HG03045 (cell line): ENCODE measurements around the gene MAML3.

Source experiments
- ATAC-seq: cut with Tn5 transposase; IDR thresholded peaks from one replicate; pipeline ENCODE4 v1.9.1; 2021; ENCODE audit warnings: mild to moderate bottlenecking, moderate library complexity; ENCODE audit not compliant: unreplicated experiment

Gene MAML3

DNA sequence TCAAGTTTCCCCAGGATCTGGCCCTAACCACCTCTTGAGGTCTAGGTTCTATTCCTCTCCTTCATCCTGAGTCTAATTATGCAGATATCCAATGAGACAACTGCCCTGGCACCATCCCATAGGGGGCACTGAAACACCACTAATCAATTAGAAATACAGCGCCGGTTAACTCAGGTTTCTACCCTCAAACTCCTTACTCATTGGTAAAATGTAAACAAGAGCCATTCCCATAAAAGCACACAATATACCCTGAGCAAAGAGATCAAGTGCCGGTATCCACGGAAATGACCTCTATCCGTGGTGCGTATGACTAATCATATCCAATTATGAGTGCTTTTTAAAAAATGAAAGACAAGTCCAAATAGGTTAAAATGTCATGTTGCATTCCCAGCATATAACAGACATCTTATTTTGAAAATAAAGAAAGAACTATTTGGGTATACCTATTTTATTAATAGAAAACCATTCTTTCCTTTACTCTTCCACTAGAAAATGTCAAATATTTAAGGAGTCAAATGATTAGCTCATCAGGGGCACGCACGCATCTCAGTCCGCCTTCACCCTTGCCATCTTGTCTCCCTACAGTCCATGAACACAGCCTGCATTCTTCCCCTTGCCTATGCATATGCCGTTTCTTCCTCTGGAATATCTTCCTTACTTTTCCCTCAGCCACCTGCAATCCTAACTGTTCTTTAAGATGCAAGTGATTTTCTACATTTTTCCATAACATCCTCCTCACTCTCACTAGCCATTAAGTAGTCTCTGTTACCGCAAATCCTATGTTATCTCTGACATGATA lies 141.1 kb downstream of the MAML3 start:
- ATAC-seq: no peak

GRCh38 chr4:140005699-140006098 lies 148.3 kb downstream of the MAML3 start:
- no peak for ATAC-seq

DNA sequence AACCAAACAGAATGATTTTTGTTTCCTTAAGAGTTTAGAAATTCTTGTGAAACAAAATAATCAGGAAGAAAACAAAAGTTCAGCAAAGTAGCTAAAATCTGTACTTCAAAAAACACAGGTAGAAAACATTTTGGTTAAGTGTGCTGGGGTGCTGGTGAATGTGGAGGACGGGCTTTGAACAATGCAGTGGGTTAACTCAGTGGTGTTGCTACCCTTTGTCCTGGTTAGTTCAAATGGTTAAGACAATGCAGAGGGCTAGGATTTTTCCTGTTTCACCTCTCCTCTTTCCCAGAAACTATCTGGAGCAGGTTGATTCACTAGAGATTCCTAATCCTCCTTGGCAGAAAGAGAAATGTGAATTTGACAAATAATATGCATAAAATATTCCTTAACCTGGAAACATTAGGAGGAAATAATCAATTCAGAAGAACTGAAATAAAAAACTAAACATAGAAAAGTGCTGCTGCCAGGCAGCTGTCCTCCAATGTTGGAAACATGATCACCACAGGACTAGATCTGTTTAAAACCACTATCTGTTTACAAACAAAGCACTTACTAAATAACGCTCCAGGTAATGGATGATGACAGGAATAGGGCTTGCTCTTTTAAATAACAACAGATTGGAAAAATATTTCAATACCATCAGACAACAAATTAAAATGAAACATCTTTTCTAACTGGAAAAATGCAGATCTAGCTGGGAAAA lies 148.9 kb downstream of the MAML3 start:
- no peak for ATAC-seq

DNA sequence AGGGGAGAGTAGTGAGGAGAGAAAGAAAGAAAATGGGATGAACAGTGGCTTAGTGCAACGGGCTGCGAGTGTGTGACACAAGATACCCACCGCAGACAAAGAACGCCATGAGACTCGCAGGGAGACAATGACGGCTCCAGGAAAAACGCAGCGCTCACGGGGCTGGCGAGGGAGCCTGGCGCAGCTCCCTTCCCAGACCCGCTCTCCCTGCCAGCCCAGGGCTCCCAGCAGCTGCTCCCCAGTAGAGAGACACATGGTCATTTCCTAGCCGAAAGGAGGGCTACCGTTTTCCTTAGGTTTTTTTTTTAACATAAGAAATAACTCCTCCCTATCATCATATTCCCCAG lies 149.5 kb downstream of the MAML3 start:
- ATAC-seq: no peak

GRCh38 chr4:140003876-140004548 lies 150.0 kb downstream of the MAML3 start:
- ATAC-seq: no peak

DNA sequence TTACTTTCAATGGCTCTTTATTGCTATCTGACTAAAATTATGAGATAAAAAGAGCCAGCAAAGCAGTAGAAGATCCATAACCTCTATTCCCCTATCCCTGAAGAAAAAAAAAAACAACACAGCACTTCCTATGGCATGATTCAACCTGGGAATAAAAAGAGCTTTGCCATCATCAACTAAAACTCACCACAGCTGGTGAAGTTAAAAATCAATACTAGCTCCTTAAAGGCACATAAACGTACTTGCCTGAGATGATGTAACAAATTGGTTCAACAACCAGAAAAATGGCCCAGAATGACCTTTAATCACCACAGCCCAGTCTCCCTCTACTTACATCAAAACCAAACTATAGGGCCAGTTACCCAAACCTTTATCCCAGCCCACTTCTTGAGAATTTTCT lies 153.8 kb downstream of the MAML3 start:
- ATAC-seq: no peak

- no peak for ATAC-seq
Measured at GRCh38 chr4:139988863-139989765, 164.9 kb downstream of the MAML3 start.

GRCh38 chr4:139987502-139987850 lies 166.5 kb downstream of the MAML3 start:
- ATAC-seq: no peak

- ATAC-seq: no peak
Measured at GRCh38 chr4:139986689-139987501, 167.1 kb downstream of the MAML3 start.

DNA sequence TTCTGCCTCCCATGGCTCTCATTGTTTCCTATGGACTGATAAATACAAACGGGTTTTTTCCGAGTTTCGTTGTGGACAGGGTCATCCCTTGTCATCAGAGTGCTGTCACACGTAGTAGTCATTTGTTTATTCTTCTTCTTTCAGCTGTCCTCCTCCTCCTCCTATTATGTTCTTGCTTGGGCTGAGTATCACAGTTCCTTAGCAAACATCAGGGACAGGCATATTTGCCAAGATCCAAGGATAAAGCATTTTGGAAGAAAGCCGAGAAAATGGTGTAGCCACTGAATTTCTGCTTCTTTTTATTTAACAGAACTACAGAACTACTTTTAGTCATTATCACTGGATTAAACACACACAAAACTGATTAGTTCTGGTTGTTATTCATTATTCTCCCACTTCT lies 167.9 kb downstream of the MAML3 start:
- ATAC-seq: no peak

DNA sequence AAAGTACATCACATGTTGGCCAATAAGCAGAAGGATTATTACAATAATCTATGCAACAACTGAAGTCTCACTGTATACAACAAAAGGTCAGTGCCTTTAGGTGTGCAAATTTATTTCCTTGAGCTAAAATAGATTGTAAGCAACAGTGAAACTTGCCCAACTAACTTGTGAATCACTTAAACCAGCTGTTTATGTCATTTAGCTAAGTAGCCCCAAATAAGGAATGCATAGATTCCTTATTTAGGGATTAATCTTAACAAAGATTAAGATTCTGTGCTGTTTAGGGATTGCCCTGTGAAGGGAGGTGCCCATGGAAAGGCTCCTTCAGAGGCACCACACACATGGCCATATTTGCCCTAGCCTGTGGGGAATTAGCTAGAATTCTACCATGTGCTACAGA lies 168.6 kb downstream of the MAML3 start:
- ATAC-seq: no peak

- no peak for ATAC-seq
Measured at GRCh38 chr4:139984471-139984870, 169.5 kb downstream of the MAML3 start.

DNA sequence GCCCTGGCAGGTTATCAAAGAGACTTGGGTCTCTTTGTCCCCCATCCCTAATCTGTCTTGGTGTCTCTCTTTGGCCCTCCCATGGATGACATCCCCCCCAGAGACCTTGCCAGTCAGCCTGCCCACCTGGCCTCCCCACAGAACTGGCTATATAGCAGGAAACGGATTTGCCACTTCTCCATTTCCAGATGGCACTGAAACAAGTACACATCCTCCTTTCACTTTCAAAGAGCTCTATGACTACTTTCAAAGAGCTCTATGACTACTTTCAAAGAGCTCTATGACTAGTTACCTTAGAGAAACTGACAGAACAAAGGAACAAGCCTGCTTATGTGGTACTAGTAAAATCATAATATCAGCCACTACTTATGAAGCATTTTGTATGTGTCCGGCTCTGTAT lies 175.3 kb downstream of the MAML3 start:
- ATAC-seq: peak; percentile 95

DNA sequence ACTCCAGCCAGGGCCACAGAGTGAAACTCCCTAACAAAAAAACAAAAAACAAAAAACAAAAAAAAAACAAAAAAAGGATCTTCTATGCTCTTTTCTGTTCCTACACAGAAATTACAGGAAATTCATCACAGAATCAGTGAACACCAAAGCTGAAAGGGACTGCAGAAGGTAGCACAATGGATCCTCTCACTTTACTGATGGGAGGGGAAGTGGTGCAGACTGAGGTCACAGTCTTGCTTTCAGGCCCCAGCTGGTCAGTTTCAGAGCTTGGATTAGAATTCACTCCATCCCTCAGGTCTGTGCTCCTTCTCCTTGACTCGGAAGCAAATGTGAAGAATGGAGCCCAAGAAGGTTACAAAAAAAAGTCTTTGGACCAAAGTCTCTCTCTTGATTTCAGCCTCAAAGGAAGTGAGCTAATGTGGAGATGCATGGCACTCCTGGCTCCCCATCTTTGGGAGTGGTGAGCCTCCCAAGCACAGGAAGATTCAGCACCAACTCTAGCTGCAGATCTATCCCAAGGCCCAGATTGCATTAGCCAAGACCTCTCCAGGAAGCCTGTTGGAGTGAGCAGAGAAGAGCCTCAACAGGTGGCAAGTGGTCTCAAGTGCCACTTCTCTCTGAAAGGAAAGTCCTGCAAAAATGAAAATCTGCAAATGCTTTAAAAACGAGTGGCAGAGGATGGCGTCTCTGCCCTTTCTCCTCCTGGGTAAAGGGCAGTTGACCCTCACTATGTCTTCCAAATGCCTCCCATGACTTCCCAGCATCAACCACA lies 176.0 kb downstream of the MAML3 start:
- ATAC-seq: peak; percentile 46

- no peak for ATAC-seq
Measured at GRCh38 chr4:139975830-139976272, 178.1 kb downstream of the MAML3 start.

DNA sequence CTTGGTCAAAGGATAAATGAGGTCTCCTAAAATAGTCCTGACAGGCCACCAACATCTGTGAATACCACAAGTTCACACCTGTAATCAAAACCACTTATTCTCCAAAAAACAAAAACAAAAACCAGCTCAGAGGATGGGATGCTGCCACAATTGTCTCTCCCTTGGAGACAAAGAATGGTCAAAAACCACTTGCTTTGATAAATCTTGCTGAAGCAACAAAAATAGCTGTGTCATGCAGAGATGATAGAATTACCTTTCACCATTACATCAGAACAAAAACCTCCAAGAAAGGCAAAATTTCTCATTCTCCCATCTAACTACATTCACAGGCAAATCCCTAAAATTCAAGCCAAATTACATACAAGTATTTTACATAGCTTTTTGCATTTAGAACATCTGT lies 180.4 kb downstream of the MAML3 start:
- ATAC-seq: no peak

DNA sequence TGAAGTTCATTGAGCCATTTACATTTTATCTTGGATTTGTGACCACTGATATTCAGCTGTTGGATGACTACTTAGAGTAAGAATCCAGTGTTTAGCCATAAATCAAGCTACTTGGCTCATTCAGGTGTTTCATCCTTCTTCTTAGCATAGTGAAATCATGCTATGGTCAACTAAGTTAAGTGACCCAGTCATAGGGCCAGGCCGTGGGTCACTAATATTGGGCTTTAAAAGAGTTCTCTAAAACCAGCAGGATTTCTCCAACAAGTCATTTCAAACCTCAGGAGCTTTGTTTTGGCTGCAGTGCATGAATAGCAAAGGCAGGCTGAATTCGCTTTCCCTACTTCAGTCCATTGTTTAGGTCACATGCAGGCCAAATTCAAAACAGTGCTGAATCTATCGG lies 181.0 kb downstream of the MAML3 start:
- ATAC-seq: no peak

DNA sequence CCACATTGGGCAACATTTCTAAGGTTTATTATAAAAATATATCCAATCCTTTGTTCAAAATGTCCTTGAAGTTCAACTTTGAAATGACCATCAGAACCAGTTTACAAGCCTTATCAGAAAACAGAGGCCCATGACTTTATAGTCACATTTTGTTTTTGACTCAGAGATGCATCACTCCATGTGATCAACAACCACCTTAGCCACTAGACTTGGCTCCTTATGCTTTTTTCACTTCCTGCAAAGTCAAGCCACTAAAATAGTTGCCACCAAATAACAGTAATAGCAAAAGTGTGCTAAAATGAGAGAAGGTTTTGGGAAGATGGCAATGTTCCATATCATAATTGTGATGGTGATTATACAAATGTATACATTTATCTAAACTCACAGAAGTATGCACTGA lies 181.7 kb downstream of the MAML3 start:
- ATAC-seq: no peak

DNA sequence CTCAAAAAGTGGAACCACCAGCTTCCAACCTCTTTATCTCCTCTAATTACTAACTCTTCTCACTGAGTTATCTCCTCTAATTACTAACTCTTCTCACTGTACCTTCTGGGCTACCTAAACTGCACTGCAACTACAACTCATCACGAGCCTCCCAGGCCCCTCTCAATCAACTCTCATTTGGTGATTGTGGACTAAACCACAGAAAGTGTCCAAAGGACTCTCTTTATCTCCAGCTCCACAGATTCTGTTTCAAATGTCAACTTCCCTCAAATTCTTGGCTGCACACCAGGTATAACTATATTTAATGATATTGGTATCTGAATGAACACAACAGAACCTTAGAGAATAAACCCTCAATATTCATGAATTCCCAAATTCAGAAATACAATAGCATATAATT lies 182.9 kb downstream of the MAML3 start:
- ATAC-seq: no peak
